Islet of Langerhans (tissue), 1 donor: ENCODE results near the gene HK1.
"Not testable (repeated sequence)": the region's sequence is repeated elsewhere in the genome, so short reads cannot be mapped to it uniquely, and the experiment has no call there.

Experiments
- FAIRE-seq: peaks from one replicate; lab custom pipeline; 2011; peaks lifted over from hg19 to GRCh38; lab: Jason Lieb, UNC

The HK1 gene

GRCh38 chr10:69278446-69278963 is at the start of gene HK1:
Gene HK1 (plus strand): TSS chr10:69278496.
- FAIRE-seq = no peak

- no peak for FAIRE-seq
These were observed 48.7 kb upstream of the HK1 start for GRCh38 chr10:69229616-69229916.

GRCh38 chr10:69230128-69230527 is 48.2 kb upstream of the HK1 start:
- no peak for FAIRE-seq

- no peak for FAIRE-seq
These were observed 46.0 kb upstream of the HK1 start for GRCh38 chr10:69232252-69232651.

GRCh38 chr10:69232736-69233480 is 45.4 kb upstream of the HK1 start:
- FAIRE-seq = no peak

- FAIRE-seq = no peak
These were observed 43.8 kb upstream of the HK1 start for GRCh38 chr10:69234447-69234846.

- no peak for FAIRE-seq
These were observed 40.7 kb upstream of the HK1 start for GRCh38 chr10:69237528-69238159.

GRCh38 chr10:69239136-69239535 is 39.2 kb upstream of the HK1 start:
- no peak for FAIRE-seq

GRCh38 chr10:69239816-69240434 is 38.4 kb upstream of the HK1 start:
- FAIRE-seq = no peak

GRCh38 chr10:69240455-69240854 is 37.8 kb upstream of the HK1 start:
- no peak for FAIRE-seq

- FAIRE-seq = no peak
These were observed 36.7 kb upstream of the HK1 start for GRCh38 chr10:69241575-69241974.

- no peak for FAIRE-seq
These were observed 36.0 kb upstream of the HK1 start for GRCh38 chr10:69242040-69242851.

- FAIRE-seq = no peak
These were observed 35.5 kb upstream of the HK1 start for GRCh38 chr10:69242852-69243212.

- no peak for FAIRE-seq
These were observed 34.5 kb upstream of the HK1 start for GRCh38 chr10:69243817-69244216.

- FAIRE-seq = no peak
These were observed 32.3 kb upstream of the HK1 start for GRCh38 chr10:69246036-69246435.

- FAIRE-seq = no peak
These were observed 31.5 kb upstream of the HK1 start for GRCh38 chr10:69246581-69247312.

GRCh38 chr10:69247313-69247710 is 31.0 kb upstream of the HK1 start:
- no peak for FAIRE-seq

GRCh38 chr10:69248117-69248730 is 30.1 kb upstream of the HK1 start:
- no peak for FAIRE-seq

GRCh38 chr10:69250041-69250440 is 28.3 kb upstream of the HK1 start:
- FAIRE-seq = no peak

- not testable (repeated sequence) for FAIRE-seq
These were observed 26.9 kb upstream of the HK1 start for GRCh38 chr10:69251417-69251816.

- no peak for FAIRE-seq
These were observed 25.1 kb upstream of the HK1 start for GRCh38 chr10:69253171-69253570.

GRCh38 chr10:69254877-69255276 is 23.4 kb upstream of the HK1 start:
- FAIRE-seq = no peak
